Measurements from ENCODE around the gene ARX.

GRCh38 chrX:25005034-25005381, 10.8 kb downstream of the ARX start:
- no peak for TF ChIP-seq EZH2 (IDR thresholded peaks at IDR 0.05; ENCODE audit: borderline replicate concordance, low read length)
- TF ChIP-seq CTCF (IDR thresholded peaks at IDR 0.05; ENCODE audit: low read length): no peak

Data from OCI-LY1 (cell line).